HG02884 (cell line): ENCODE data around the gene HOMER2.
"Not testable (repeated sequence)": the region's sequence is repeated elsewhere in the genome, so short reads cannot be mapped to it uniquely, and the experiment has no call there.

Experiments used
- ATAC-seq: cut with Tn5 transposase; IDR thresholded peaks from one replicate; pipeline ENCODE4 v1.9.1; 2021; ENCODE audit warnings: mild to moderate bottlenecking, moderate library complexity; ENCODE audit not compliant: unreplicated experiment

The HOMER2 gene

DNA sequence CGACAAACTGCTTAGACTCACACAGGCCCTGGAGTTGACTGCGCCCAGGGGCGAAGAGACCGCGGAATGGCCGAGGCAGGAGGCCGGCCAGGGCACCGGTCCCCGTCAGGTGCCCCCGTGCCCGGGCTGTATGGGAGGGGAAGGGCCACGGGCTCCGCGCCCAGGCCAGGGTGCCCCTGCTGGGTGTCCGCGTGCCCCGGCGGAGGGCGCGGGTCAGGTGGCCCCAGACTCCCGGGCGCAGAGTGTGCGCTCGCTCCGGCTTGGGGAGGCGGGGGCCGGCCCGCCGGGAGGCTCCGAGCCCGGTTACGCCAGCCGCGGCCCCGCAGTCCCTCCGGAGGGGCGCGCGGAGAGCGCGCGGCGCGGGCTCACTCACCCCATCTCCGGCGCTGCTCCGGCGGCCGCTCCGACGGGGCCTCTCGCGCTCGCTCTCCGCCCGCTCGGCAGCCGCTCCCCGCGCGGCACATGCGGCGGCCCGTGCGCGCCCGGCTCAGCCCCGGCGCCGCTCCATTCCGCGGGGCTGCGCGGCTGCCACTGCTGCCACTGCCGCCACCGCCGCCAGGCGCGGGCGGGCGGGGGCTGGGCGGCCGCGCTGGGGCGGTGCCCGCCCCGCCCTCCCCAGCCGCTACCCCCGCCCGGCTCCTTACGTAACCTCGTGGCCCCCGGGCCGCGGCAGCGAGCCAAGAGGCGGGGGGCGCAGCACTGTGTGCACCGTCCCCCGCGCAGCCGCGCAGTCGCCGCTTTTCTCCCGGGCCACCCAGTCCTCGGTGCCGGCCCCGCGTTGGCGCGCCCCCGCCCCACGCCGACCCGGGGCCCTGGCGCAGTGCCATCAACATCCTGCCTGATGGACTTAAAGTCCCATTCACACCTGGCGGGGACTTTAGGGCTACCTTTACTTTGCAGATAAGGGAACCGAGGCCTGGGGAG is at the start of gene HOMER2:
HOMER2 (minus strand) TSS at position 563 of the 924 bp plus-strand sequence; CDS start at position 378, 185 bp downstream.
- no peak for ATAC-seq

DNA sequence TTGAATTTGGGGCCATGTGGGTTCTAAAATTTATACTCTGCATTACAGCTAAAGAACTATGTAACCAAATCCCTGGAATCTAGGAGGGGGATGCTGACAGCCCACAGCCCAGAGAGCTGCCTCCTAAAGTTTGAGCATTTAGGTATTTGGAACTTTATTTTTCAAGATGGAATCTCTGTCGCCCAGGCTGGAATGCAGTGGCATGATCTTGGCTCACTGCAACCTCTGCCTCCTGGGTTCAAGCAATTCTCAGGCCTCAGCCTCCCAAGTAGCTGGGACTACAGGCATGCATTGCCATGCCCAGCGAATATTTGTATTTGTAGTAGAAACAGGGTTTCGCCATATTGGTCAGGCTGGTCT is 48.1 kb upstream of the HOMER2 start:
- not testable (repeated sequence) for ATAC-seq

DNA sequence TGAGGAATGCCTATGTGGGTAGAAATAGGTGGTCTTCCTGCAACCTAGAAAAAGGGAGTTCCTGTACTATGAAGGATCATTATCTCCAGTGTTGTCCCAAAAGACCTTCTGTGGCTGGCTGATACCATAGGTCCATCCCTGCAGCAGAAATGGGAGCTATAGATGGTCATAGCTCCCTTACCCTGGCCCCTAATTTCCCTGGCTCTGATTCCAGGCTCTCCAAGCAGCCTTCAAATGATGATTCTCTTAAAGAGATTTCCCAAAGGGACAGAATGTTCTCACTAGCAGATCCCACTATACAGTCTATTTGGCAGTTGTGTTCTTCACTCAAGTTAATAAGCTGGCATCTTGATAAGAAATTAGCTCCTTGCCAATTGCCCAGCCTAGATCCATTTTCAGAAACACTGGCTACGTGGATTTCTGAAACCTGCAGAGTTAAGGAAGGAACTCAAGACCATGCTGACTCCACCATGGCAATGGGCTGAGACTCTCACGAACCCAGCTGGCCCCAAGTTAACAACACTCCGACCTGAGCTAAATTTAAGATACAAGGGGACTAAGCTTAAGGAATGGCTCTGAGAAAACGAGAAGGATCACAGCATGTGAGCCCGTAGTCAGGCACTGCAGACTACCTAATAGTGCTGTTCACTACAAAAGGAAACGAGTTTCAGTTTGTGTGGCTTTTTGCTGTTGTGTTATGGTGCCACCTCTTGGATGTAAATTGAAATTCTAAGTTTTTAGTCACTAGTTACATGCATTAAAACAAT is 47.6 kb upstream of the HOMER2 start:
- ATAC-seq: peak; percentile 69

DNA sequence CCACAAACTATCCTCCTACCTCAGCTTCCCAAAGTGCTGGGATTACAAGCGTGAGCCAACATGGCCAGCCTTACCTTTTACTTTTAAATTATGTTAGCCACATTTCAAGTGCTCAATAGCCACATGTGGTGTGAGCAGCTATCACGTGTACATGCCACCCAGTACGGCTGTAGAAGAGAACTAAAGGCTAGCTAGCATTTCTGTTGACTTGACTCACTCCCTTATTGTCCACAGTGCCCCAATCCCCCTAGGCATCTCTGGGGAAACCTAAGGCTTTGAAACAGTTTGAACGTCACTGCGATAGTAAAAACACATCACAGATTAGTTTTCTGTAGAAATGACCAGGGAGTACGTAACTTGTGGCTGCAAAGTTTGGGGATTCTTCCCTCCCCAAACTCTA is 46.9 kb upstream of the HOMER2 start:
- ATAC-seq: no peak

DNA sequence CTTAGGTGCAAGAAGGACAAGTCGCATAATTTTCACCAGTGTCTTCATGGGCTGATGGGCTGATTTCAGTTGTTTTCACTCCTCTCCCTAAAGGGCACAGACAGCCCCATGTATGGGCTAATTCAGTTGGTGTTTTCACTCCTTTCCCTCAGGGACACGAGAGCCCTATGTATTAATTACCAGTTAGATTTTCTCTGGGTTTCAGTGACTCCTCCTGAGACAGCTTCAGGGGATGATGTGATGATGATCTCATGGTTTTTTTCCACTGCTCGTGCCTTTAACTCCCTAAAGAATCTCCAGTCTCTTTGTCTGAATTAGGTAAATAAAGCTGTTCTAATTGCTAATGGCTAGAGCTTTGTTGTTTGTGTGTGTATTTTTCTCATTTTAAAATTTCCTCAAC is 43.4 kb upstream of the HOMER2 start:
- ATAC-seq: no peak

DNA sequence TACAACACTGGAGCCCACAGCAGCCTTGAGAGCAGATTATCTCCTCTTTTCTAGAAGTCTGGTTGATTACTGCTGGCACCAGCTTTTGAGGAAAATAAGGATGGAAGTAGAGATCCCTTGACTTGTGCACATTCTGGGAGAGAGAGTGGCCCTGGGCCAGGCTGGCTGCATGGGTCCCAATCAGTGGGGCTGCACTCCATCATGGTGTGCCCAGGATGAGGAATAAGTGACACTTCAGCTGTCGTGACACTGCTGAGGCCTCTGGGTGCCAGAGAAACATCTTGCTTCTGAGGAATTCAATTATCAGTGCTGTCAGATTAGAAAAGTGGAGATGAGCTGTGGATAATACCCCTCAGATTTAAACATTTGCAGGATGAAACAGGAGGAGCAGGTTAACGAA is 42.6 kb upstream of the HOMER2 start:
- no peak for ATAC-seq

DNA sequence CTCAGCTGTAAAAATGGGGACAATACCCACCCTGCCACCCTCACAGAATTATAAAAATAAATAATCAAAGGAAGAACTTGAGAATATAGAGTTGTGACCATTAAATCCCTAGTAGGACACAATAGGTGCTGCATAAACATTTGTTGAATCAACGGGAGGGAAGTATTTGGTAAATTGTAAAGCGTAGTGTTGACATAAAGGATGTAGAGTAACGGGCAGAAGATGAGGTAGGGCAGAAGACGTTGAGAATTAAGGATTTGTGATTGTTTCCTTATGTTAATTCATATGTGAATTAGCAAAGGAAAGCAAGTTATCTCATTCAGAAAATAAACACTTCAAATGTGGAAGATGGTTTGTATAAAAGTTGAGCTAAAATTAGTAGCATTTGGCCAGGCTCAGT is 40.6 kb upstream of the HOMER2 start:
- ATAC-seq: no peak

DNA sequence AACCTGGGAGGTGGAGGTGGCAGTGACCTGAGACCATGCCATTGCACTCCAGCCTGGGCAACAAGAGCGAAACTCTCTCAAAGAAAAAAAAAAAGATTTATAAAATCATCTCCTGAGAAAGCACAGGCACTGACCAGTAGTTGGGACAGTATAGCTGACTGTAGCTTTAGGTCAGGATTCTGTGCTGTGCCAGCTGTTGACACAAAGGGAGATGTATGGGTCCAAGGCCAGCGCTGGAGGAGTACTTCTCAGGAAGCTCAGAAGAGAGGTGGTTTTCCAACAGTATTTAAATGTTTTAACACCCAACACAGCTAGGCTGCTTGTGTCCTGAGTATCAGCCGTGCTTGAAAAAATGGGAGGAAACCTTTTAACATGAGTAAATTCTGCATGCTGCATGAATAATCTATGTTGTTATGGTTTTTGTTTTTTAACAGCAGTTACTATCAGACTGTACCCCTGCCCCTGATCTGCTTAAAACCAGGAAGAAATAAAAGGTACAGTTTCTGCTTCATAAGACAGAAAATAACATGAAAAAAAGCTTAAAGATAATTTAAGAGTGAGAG is 40.0 kb upstream of the HOMER2 start:
- no peak for ATAC-seq

DNA sequence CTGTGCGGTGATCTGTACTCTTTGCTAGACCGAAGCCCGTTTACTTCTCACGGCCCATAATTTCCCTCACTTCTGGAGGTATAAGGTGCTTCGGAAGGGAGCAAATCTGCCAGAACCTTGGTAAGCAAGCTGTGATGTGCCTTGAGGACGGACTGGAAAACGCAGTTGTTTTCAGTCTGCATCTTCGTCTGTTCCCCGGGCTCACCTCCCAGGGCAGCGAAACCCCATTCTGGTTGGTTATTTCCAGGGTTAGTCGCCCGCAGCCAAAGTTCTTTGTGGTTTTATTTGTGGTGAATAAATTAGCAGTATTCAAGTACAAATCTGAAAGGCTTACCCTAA is 33.9 kb upstream of the HOMER2 start:
- peak; percentile 12 for ATAC-seq

DNA sequence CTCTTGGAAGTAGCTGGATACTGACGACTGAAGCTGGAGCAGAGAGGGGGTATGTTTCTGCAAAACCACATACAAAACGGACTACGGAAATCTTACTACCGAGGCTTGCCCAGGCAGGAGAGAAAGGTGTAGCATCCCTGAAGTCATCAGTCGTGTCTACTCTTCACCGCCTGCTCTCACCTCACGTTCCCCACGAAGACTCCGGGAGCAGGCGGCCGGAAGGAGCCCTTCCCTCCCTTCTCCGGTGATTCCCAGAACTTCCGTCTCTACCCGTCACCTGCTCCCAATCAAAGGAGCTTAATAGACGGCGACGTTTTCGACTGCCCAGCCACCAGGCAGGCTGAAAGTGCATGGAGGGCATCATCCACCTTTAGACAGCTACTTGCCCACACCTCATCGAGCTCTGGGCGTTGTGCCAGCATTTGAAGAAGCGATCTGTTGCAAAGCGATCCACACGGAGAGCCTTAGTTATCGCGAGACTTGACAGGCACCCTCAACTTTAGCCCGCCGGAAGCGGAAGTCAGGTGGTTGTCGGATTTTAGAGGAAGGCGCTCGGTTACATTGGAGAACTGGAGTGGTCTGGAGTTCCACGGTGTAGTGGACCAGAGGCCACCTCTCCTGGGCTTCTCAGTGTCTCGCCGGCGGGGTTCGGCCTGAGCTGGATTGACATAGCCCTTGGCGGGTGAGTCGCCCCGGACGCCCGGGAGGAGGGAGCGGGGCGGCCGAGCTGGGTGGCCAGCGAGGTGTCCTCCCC is 33.3 kb upstream of the HOMER2 start, which contains the start of gene RAMAC:
RAMAC (plus strand) TSS at position 523 of the 754 bp plus-strand sequence. CDS start 2,809 bp downstream, outside the sequence.
- ATAC-seq: peak; percentile 97

DNA sequence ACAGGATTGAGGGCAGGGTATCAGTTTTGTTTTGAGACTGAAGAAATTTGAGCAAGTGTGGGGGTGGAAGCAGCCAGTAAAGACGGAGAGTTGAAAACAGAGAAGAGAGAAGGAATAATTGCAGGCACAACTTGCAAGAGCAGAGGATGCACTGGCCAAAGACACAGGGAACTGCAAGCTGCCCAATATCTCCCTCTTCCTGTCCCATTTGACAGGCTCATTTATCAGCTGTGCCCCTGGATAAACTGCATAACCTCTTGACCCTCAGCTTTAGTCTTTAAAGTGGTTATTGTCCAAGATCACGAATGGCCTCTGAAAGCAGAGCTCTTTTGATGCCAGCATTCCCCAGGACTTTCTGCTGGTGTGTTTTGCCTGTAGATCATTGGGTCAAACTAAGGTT is 28.5 kb upstream of the HOMER2 start:
- ATAC-seq: no peak

DNA sequence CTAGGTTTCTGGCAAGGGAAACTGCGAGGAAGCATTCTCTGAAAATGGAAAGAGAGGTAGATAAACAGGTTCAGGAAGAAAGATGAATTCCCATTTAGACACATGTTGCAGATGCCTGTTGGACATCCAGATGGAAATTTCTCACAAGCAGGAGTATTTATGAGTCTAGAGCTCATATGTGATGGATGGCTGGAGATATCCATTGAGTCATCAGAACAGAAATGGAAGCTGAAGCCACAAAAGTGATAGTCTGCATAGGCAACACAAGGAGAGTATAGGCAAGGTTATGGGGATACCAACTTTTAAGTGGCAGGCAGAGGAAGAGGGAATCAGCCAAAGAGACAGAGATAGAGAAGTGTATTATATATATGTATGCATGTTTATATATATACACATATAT is 27.2 kb upstream of the HOMER2 start:
- ATAC-seq: no peak

DNA sequence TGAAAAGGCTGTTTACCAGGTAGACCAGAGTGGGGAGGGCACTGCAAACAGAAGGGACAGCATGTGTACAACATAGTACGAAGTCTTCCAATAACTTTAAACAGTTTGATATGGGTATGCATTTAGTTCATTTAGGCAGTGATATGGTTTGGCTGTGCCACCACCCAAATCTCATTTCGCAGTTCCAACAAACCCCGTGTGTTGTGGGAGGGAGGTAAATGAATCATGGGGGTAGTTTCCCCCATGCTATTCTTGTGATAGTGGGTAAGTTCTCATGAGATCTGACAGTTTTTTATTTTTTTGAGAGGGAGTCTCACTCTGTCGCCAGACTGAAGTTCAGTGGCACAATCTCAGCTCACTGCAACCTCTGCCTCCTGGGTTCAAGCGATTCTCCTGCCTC is 25.9 kb upstream of the HOMER2 start:
- no peak for ATAC-seq

DNA sequence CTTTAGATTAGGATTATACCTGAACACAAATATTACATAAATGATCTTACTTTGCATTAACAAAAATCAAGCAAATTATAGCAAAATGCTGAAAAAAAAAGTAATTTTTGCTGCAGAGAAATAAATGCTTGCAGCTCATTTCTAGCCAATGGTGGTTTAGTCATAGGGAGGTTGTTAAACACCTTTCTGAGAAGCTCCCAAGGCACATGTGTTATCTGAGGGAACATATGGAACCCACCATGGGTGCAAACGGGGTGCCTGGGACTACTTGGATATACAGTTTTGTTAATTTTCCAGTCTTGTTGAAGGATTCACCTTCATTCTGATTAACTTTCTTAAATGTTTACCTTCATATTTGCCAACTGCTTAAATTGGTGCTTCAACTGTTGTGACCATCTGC is 24.6 kb upstream of the HOMER2 start:
- ATAC-seq: no peak

DNA sequence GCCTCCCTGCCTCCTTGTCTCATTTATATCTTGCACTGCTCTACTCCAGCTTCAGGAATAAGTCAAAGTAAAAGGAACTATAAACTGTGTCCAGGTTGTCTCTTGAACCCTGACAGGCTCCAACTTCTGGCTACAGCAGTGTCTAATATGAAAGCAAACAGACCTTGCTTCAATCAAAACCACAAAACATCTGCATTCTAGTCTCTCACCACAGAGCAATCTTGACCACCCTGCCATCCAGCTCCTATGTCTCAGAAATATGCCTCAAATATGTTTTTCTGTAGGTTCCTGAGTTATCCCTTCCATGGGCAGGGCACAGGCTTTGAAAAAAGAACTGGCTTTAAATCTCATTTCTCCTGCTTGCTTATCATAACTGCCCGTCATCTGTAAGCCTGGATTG is 20.5 kb upstream of the HOMER2 start:
- ATAC-seq: no peak

DNA sequence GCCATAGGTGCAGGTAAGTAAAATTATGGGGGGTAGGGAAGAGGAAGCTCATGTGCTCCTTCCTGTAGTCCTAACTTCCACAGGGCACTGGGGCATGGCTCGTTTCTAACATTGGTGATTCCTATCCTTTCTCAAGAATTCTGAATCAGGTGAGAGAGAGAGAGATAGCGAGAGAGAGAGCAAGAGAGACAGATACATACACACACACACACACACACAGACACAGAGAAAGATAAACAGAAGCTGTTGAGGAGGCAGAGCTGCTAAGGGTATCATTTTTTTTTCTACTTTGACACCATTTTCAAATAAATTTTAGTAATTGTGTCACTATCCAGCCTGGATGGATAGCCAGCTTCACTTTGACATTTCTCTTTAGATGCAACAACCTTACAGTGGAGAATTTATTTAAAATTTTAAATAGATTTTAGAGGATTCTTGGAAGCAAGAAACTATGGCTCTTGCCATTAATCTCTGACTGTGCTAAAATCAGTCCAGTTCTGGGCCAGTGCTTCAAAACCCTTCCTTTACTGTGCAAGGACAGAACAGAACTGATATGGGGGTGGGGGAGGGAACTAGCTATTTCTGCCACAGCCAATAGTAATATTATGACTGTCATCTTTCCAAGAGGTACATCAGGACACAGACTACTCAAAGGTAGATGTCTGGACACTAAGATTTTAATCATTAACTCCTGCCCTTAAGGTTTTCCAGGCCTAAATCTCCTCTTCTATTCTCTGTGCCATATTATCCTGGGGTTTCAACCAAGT is 18.9 kb upstream of the HOMER2 start:
- ATAC-seq: no peak

DNA sequence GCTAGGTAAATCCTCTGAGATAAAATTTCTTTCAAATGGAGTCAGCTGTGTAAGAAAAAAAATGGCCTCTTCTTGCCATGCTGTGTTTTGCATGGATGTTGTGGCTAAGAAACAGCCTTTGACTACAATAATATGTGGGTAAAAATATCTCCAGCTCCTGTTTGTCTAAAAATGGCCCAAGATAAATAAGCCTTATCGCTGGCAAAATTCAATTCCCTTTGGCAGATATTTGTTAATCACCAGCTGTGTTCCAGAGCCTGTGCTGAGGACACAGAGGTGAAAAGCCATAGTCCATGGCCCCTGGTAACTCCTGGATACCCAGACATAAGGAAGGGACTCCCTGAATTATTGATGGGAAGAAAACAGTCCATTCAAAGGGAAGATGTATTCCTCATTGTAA is 18.2 kb upstream of the HOMER2 start:
- ATAC-seq: no peak

DNA sequence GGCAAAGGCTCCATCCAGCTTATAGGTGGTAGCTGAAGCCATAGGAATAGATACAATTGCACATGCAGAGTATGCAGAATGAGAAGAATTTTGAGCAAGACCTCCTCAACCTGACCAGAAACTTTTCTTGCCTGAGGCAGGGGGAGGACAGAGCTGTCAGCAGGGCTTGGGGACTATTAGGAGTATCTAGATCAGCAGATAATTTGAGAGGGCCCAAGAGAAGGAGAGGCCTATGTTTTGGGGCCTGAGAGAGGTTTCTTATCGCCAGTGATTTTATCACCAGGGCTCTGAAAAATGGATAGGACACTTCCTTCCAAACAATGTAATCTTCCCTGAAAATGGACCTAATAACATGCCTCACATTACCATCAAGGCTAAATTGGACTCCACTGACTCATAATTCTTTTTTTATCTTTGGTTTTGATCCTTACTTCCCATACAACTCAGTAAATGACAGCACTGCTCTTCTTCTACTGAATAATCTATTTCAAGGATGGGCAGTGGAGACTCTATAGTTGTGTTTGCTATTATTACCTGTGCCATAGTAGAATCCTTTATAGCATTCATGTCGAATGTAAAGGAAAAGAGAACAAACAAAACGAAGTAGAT is 17.7 kb upstream of the HOMER2 start:
- no peak for ATAC-seq

DNA sequence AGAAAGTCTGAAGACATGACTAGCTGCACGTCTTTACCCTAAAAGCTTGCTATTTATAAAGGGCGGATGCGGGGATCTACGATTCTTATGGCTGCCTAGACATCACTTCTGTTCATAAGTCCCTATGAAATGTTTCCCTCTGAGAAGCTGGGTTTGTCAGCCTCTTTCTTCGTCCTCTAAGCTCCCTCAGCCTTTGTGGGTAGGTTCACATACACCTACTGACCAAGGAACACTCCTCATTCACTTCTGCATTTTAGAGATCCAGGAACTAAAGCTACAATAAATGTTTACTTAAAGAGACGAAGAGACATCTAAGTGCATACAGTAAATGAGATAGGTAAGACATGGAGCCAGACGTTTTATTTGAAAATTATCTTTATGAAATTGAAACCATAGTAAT is 16.8 kb upstream of the HOMER2 start:
- no peak for ATAC-seq

DNA sequence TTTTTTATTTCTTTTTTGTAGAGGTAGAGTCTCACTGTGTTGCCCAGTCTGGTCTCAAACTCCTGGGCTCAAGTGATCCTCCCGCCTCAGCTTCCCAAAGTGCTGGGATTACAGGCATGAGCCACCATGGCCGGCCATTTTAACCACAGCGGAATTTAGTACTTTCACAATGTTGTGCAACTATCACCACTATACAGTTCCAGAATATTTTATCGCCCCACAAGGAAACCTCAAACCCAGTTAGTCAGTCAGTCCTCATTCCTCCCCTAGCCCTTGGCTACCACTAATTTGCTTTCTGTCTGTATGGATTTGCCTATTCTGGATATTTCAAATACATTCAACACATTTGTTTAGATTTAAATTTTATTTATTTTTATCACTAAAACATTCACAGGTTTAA is 15.5 kb upstream of the HOMER2 start:
- no peak for ATAC-seq
